Stimulated activated naive CD4-positive, alpha-beta T cell (primary cell): ENCODE measurements around the gene DSCAML1.

Experiments used
- DNase-seq, 6 experiments: peaks; one replicate each; lab custom pipeline; 2025; lab: John Stamatoyannopoulos, UW

DSCAML1 gene

DNA sequence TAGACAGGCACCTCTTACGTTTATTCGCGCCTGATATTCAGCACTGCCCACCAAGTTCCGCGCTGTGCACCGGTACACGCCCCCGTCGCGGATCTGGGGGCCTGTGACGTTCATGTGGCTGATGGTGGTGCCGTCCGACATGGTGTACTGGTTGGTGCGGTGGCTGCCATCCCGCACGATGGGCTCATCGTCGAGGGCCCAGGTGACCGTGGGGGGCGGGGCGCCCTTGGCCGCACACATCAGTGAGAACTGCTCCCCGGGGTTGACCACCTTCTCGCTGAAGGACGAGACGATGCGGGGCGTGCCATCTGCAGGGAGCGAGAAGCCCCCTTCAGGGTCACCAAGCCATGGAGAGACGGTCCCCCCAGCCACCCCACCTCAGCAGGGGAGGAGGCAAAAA is 278.6 kb downstream of the DSCAML1 start:
- no peak for DNase-seq

GRCh38 chr11:117517097-117517496 is 279.9 kb downstream of the DSCAML1 start:
- no peak for DNase-seq

GRCh38 chr11:117515892-117516787 is 280.9 kb downstream of the DSCAML1 start:
- no peak for DNase-seq

DNA sequence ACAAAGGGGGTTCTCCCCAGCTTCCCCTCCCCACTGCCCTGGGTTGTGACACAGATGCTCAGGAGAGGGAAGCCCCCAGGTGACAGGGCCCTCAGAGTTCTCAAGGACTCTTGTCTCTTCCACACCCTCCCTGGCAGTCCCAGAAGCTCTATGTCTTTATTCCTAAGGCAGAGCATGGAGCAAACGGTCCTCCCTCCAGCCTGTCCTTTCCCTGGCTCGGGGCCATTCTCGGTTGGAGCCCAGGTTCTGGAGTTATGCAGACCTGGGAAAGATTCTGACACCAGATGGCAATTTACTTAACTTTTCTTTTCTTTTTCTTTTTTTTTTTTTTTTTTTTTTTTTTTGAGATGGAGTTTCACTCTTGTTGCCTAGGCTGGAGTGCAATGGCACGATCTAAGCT is 282.8 kb downstream of the DSCAML1 start:
- DNase-seq = no peak

DNA sequence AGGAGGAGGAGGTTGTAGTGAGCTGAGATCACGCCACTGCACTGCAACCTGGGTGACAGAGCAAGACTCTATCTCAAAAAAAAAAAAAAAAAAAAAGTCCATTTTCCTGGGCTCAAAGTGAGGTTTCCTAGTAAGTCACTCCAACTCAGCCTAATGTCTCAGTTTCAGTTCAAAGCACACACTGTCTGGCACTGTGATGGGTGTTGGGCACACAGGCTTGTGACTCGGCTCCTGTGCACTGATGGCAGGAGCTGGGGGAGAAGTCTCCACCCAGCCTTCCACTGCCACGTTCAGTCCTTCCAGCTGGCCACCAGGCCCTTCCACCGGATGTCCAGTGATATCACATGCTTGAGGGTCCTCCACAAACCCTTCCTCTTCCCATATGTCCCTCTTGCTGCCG is 283.4 kb downstream of the DSCAML1 start:
- no peak for DNase-seq

DNA sequence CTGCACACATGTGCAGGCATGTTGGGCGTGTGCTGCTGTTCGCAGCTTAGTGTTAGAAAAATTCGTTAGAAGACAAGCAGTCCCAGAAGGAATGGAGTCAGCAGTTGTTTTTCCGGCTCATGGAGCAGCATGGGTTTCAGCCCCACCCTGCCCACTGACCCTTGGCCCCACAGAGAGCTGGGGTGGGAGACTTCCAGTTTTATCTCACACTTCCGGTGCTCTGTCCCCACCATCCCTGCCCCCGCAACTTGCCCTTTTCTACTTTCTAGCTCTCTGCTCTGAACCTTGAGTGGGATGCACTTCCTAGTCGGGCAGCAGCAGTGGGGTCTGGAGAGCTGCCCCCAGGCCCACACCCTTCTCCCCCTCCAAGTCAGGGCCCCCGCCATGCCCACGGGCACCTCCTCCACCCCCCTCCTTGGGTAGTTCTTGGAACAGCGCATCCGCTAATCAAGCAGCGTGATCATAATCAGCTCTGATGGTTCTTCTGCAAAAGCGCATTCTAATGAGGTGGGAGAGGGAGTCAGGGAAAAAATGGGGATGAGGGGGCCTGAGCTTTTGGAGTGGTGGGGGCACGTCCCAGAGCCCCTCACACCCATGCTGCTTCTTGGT is 285.0 kb downstream of the DSCAML1 start:
- DNase-seq = no peak

DNA sequence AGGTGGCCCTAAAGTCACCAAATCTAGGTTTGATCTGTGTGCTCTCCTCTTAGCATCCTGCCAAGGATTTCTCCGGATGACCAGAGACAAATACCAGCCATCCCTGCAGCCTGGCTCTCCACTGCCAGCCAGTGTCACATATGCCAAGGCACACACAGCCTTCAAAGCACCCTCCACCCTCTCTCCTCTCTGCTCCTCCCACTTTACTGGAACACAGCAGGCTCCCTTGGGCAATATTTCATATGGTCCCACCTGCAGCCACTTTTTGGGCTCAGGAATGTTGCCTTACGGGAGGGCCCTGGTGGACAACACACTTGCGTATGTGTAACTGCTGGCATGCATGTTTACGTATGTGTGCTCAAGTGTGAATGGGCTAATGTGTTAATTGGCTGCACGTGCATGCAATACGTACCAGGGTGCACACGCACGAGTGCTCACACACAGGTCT is 285.5 kb downstream of the DSCAML1 start:
- no peak for DNase-seq

GRCh38 chr11:117510646-117511045 is 286.4 kb downstream of the DSCAML1 start:
- no peak for DNase-seq

- DNase-seq = no peak
Observed at GRCh38 chr11:117509543-117509942, 287.5 kb downstream of the DSCAML1 start.

DNA sequence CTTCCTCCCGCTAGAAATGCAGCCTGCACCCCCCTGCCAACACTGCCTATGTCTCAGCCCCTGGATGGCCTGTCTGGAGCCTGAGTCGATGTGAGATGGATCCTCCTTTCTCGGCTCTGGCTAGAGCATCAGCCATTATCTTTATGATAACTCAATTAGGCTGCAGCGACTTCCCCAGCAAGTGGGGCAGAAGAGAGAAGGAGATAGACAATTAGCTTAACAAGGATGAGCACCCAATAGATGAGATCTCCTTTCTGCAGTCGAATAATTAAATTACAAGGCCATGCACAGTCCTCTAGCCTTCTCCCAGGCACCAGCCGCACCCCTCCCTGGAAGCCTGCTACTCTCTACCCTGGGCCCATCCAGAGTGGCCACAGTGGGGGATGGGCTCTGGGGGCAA is 290.0 kb downstream of the DSCAML1 start:
- no peak for DNase-seq

- no peak for DNase-seq
Observed at GRCh38 chr11:117505285-117505970, 291.6 kb downstream of the DSCAML1 start.

DNA sequence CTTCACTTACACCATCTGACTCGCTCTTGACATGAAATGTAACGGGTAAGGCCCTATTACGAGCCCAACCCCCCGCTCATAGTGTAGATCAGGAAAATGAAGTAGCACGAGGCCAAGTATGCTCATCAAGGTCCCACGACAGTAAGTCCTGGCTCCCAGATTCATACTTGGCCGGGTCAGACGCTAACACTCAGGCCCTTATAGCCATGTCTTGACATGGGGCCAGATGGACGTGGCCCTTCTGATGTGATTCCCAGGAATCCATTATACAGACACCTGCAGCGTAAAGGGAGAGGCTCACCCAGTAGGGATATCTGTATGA is 294.3 kb downstream of the DSCAML1 start:
- DNase-seq = no peak

DNA sequence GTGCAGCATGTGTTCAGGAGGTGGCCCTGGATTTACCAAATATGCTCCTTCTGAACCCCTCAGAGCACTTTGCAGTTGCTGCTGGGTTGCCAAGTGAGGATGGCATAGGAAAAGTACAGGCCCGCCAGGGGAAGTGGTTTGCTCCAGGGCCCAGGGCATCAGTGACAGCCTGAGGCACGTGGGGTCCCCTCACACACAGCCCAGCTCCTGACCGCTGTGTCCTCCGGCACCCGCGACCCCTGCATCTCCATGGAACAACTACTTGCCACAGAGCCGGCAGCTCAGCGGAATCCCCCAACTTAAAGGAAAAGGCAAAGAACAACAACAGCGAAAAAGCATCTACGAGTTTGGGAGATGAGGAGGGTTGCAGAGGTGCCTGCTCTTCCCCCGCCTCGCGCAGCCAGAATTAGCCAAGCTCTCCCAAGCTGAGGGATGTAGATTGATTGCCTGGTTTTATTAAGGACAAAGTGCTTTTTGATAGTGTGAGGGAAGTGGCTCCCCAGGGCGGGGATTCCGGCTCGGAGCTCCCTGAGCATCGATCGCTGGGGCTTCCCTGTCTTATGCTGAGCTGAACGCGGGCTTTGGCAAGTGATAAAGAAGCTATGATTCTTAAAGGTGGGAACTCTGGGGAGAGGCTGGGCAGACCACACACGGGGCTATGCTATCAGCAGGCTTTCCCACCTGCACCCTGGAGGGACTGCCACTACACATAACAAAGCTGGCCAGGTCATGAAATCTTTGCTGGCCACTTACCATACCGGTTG is 294.8 kb downstream of the DSCAML1 start:
- no peak for DNase-seq

DNA sequence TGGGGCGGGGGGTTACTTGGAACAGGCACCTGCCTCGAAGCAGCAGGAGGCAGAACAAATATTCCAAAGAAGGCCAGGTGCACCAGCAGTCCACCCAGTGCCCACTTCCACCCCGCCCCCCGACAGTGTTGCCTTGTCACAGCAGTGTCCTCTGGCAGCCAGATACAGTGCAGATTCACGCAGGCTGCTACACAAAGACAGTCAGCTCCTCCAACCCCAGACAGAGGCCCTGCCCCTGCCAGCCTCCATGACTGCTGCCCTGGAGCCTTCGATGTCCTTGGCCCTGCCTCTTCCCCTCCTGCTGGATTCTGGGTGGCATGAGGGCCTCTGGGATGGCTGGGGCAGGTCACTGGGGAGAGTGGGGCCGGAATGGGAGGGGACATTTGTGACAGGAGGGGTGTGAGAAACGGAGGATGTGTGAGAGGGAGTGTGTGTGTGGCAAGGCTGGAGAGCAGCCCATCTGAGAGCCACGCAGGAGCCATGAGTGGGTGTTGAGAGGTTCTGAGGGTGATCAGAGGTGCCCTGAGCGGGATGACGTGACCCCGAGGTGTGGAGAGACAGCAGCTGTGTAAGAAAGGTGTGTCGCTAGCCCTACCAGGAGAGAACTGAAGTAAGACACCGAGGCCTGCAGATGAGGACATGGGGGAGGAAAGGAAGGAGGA is 295.6 kb downstream of the DSCAML1 start:
- DNase-seq = no peak

- DNase-seq = no peak
Observed at GRCh38 chr11:117498791-117499190, 298.2 kb downstream of the DSCAML1 start.

- DNase-seq = no peak
Observed at GRCh38 chr11:117497206-117497951, 299.6 kb downstream of the DSCAML1 start.

DNA sequence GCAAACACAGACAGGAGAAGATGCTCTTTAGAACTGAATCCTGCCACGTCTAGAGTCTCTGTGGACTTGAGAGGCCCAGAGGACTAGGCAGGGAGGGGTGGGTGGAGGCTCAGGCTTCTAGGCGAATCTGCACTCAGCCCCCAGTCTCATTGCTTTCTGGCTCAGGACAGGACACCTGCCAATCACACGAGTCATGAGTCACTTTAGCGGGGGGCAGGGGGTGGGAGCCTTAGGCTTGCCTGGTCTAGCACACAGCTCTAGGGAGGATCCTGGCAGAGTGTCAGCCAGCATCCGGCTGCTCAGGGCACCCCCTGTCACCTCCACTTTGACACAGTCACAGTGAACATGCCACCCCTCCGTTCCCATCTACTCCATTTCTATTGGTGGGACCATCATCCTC is 301.7 kb downstream of the DSCAML1 start:
- no peak for DNase-seq

DNA sequence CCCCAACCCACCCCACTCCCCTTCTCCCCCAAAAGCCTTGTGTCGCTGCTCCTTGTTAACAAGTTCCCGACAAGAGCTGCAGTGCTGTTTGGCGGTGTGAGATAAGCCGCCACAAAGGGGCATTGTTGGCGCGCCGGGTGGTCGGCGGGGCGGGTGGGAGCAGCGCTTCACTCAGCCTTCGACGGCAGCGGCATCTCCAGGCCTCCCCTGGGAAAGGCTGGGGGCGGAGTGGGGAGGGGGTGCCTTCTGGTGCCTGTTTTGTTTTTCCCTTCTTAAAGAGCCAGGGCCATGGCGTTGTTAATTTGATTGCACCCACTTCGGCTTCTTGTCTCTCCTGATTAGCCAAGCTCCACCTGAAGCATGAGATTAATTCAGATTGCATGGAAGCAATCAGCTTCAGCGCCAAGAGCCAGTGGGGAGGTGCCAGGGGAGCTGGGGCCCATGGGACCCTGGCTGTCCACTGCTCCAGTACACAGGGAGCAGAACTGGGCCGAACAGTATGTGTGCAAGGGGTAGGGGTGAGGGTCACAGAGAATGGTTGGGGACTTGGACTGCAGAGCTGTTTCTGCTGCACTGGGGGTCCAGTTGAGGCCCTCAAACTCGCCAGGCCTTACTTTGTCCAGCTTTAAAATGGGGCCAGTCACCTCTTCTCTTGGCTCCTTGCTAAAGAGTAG is 304.3 kb downstream of the DSCAML1 start:
- no peak for DNase-seq

DNA sequence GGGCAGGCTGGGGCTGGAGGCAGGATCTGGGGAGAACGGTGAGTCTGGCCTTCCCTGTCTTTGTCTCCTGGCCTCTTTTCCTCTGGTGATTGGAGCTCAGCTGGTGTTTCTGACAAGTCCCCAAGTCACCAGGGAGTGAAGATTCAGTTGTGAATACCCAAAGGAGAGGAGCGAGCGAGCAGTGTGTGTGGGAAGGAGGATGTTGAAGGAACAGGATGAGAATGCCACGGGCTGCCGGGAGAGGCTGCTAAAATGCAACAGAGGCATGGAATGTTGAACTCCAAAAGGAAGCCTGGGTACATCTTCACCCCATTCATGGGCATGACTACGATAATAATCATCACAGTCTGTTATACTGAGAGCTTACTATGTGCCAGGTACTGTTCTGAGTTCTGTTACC is 306.1 kb downstream of the DSCAML1 start:
- no peak for DNase-seq

- DNase-seq = no peak
Observed at GRCh38 chr11:117489999-117490679, 306.9 kb downstream of the DSCAML1 start.
